ENCODE data around the gene GATA6.
"Not testable (repeated sequence)": the region's sequence is repeated elsewhere in the genome, so short reads cannot be mapped to it uniquely, and the experiment has no call there.

GRCh38 chr18:22220585-22220984 is 51.2 kb downstream of the GATA6 start:
- not testable (repeated sequence) for TF ChIP-seq CTCF (CRISPR knock-in tag; IDR thresholded peaks at IDR 0.05); RNF219 (CRISPR knock-in tag; IDR thresholded peaks at IDR 0.05); KDM5A (IDR thresholded peaks at IDR 0.05; ENCODE audit: borderline replicate concordance, low read length); HNRNPL (IDR thresholded peaks at IDR 0.05; ENCODE audit: low read depth, low read length)
